Measurements from ENCODE around the gene HIC2. TPM values are rescaled to one million over a fixed set of nuclear protein-coding genes. Genes with fewer than 3 reads are reported as not detected.
"Not testable (repeated sequence)": the region's sequence is repeated elsewhere in the genome, so short reads cannot be mapped to it uniquely, and the experiment has no call there.

Gene HIC2
- total and polyA plus RNA-seq, 2 of the 13 experiments (the other 11 are each of a cell fraction or from before 2014, with no cell fraction given) = 5.0 to 13.7 TPM

- H3K36me3 ChIP-seq (replicated peaks in 1 of 2; ENCODE audit: control insufficient read depth in 1 of 2, insufficient read depth in 2 of 2, low read length in 2 of 2); H4K20me1 ChIP-seq (ENCODE audit: insufficient read depth, low read length); H3K79me2 ChIP-seq (ENCODE audit: insufficient read depth, low read length); H3K4me3 ChIP-seq (replicated peaks in 1 of 3; ENCODE audit: insufficient read depth in 1 of 3, low read depth in 2 of 3, low read length in 3 of 3); CTCF ChIA-PET (ENCODE audit: low intra/inter-chr PET ratio, low total read pairs); H3K9me3 ChIP-seq (ENCODE audit: low read length); intact Hi-C loops (cut with micrococcal nuclease; ENCODE audit: unreplicated experiment); H3K4me2 ChIP-seq (ENCODE audit: low read depth, low read length); BruUV-seq (replicated peaks); POLR2A ChIA-PET; FAIRE-seq; H3K9ac ChIP-seq (ENCODE audit: insufficient read depth, low read depth, low read length); H3K4me1 ChIP-seq (ENCODE audit: insufficient read depth, low read length); H2AFZ ChIP-seq (ENCODE audit: low read length); DNase-seq (ENCODE audit: low spot score); H3K27ac ChIP-seq (ENCODE audit: extremely low read length, insufficient read depth, low read length); H3K27me3 ChIP-seq (ENCODE audit: control insufficient read depth in 1 of 2, insufficient read depth in 2 of 2, low read length in 2 of 2); in situ Hi-C loops (cut with HindIII; ENCODE audit: extremely low pct_ligation_motif_present, low pct_unique_long_range_greater_than_20kb): not testable (repeated sequence)
- TF ChIP-seq ZNF12 (CRISPR knock-in tag; IDR thresholded peaks at IDR 0.05) (0 out of 2 replicates have a peak, but pooled peaks have one; percentile 52), ZNF281 (CRISPR knock-in tag; IDR thresholded peaks at IDR 0.05; ENCODE audit: borderline replicate concordance) (peak; percentile 30; the same call in 1 of the 2 replicates)
- no CpG with 5 or more reads among the region's 12 CpGs for WGBS (ENCODE audit: low lambda C conversion rate)
- ATAC-seq = peak; percentile 86
Measured at GRCh38 chr22:21424084-21424709, 7.0 kb downstream of the HIC2 start.

GRCh38 chr22:21434378-21435233 lies 17.4 kb downstream of the HIC2 start:
- H3K4me1 ChIP-seq (ENCODE audit: insufficient read depth, low read length); CTCF ChIA-PET (ENCODE audit: low intra/inter-chr PET ratio, low total read pairs); H3K36me3 ChIP-seq (replicated peaks in 1 of 2; ENCODE audit: control insufficient read depth in 1 of 2, insufficient read depth in 2 of 2, low read length in 2 of 2); FAIRE-seq; POLR2A ChIA-PET; DNase-seq (ENCODE audit: low spot score); H3K27me3 ChIP-seq (ENCODE audit: control insufficient read depth in 1 of 2, insufficient read depth in 2 of 2, low read length in 2 of 2); H3K27ac ChIP-seq (ENCODE audit: extremely low read length, insufficient read depth, low read length); H3K9me3 ChIP-seq (ENCODE audit: low read length); in situ Hi-C loops (cut with HindIII; ENCODE audit: extremely low pct_ligation_motif_present, low pct_unique_long_range_greater_than_20kb); H4K20me1 ChIP-seq (ENCODE audit: insufficient read depth, low read length); H3K9ac ChIP-seq (ENCODE audit: insufficient read depth, low read depth, low read length); ATAC-seq; H3K79me2 ChIP-seq (ENCODE audit: insufficient read depth, low read length); intact Hi-C loops (cut with micrococcal nuclease; ENCODE audit: unreplicated experiment); H3K4me3 ChIP-seq (replicated peaks in 1 of 3; ENCODE audit: insufficient read depth in 1 of 3, low read depth in 2 of 3, low read length in 3 of 3); BruUV-seq (replicated peaks); H3K4me2 ChIP-seq (ENCODE audit: low read depth, low read length); H2AFZ ChIP-seq (ENCODE audit: low read length): not testable (repeated sequence)
- WGBS (ENCODE audit: low lambda C conversion rate) = no CpG with 5 or more reads among the region's 15 CpGs

- H3K9ac ChIP-seq (ENCODE audit: insufficient read depth, low read depth, low read length); H3K36me3 ChIP-seq (replicated peaks in 1 of 2; ENCODE audit: control insufficient read depth in 1 of 2, insufficient read depth in 2 of 2, low read length in 2 of 2); H3K9me3 ChIP-seq (ENCODE audit: low read length); H3K27ac ChIP-seq (ENCODE audit: extremely low read length, insufficient read depth, low read length); H3K4me1 ChIP-seq (ENCODE audit: insufficient read depth, low read length); H4K20me1 ChIP-seq (ENCODE audit: insufficient read depth, low read length); FAIRE-seq; in situ Hi-C loops (cut with HindIII; ENCODE audit: extremely low pct_ligation_motif_present, low pct_unique_long_range_greater_than_20kb); intact Hi-C loops (cut with micrococcal nuclease; ENCODE audit: unreplicated experiment); BruUV-seq (replicated peaks); H2AFZ ChIP-seq (ENCODE audit: low read length); H3K4me3 ChIP-seq (replicated peaks in 1 of 3; ENCODE audit: insufficient read depth in 1 of 3, low read depth in 2 of 3, low read length in 3 of 3); H3K79me2 ChIP-seq (ENCODE audit: insufficient read depth, low read length); POLR2A ChIA-PET; DNase-seq (ENCODE audit: low spot score); H3K27me3 ChIP-seq (ENCODE audit: control insufficient read depth in 1 of 2, insufficient read depth in 2 of 2, low read length in 2 of 2); H3K4me2 ChIP-seq (ENCODE audit: low read depth, low read length); CTCF ChIA-PET (ENCODE audit: low intra/inter-chr PET ratio, low total read pairs): not testable (repeated sequence)
- WGBS (ENCODE audit: low lambda C conversion rate) = no CpG with 5 or more reads among the region's 12 CpGs
- ATAC-seq = peak; percentile 78
Measured at GRCh38 chr22:21435998-21436810, 19.0 kb downstream of the HIC2 start.

All from HepG2 (cell line).